B cell (primary cell): Measurements from ENCODE around the gene CUBN. TPM values are rescaled to one million over a fixed set of nuclear protein-coding genes. Genes with fewer than 3 reads are reported as not detected.

ENCODE experiments used
- ATAC-seq: fragments of 200-7000 bp; cut with Tn5 transposase; one replicate; pipeline ENCODE4 v1.10.0; 2021; ENCODE audit warnings: low read depth, mild to moderate bottlenecking, moderate number of reproducible peaks, moderate library complexity
- CTCF ChIA-PET: fragments of 350-600 bp; sonication (Branson Sonifier 250); formaldehyde crosslinking; loops from one replicate; lab custom pipeline; 2021; ENCODE audit warnings: antibody characterized with exemption, inconsistent platforms; lab: Charles Lee
- POLR2A ChIA-PET: fragments of 350-600 bp; sonication (Branson Sonifier 250); formaldehyde crosslinking; loops from one replicate; lab custom pipeline; 2021; ENCODE audit warnings: antibody characterized with exemption; lab: Charles Lee
- DNase-seq: peaks from one replicate; pipeline ENCODE4 v3.0.0; 2013
- H2AFZ ChIP-seq: 2 replicates; pipeline ENCODE4 v1.6.1; 2012; ENCODE audit warnings: mild to moderate bottlenecking, low read depth, low read length; ENCODE audit not compliant: insufficient read depth, poor library complexity, severe bottlenecking
- H3K27ac ChIP-seq, 2 donors: 1 replicate in 1 of 2; 2 replicates in 1 of 2; pipeline ENCODE4 v1.5.1; 2012 to 2013; ENCODE audit warnings: low read length in 2 of 2, mild to moderate bottlenecking in 2 of 2, moderate library complexity in 1 of 2
- H3K27me3 ChIP-seq, 4 experiments: fragments of 200-600 bp in 1 of 4; sonication (generic) in 1 of 4; replicated peaks in 1 of 4; 1 replicate in 2 of 4; 2 replicates in 2 of 4; pipeline versions ENCODE4 v1.6.1 to v1.7.0; 2013 to 2016; ENCODE audit warnings: low read length in 3 of 4, mild to moderate bottlenecking in 2 of 4, mixed read lengths in 1 of 4, moderate library complexity in 1 of 4; ENCODE audit not compliant: insufficient read depth in 4 of 4, control insufficient read depth in 3 of 4; ENCODE audit errors: control extremely low read depth in 1 of 4
- H3K36me3 ChIP-seq, 2 experiments: replicated peaks in 1 of 2; 1 replicate in 1 of 2; 2 replicates in 1 of 2; pipeline versions ENCODE4 v1.6.1 to v1.7.1; 2013; ENCODE audit warnings: low read length in 1 of 2; ENCODE audit not compliant: insufficient read depth in 2 of 2, control insufficient read depth in 1 of 2; ENCODE audit errors: control extremely low read depth in 1 of 2, extremely low read depth in 1 of 2
- H3K4me1 ChIP-seq, 2 donors: fragments of 200-600 bp in 1 of 2; sonication (generic) in 1 of 2; 1 replicate in 1 of 2; 2 replicates in 1 of 2; pipeline versions ENCODE4 v1.5.1 to v1.6.1; 2013 to 2017; ENCODE audit warnings: low read length in 2 of 2; ENCODE audit not compliant: control insufficient read depth in 2 of 2, insufficient read depth in 2 of 2
- H3K4me2 ChIP-seq: replicated peaks from 2 replicates; pipeline ENCODE3; 2012; ENCODE audit warnings: mild to moderate bottlenecking, low read depth, low read length; ENCODE audit not compliant: poor library complexity, severe bottlenecking
- H3K4me3 ChIP-seq, 5 experiments: fragments of 200-600 bp in 1 of 5; sonication (generic) in 1 of 5; 1 replicate in 3 of 5; 2 replicates in 2 of 5; pipeline versions ENCODE4 v1.5.1 to v1.7.0; 2011 to 2016; ENCODE audit warnings: low read length in 4 of 5, mild to moderate bottlenecking in 4 of 5, low read depth in 2 of 5, control low read depth in 1 of 5, moderate library complexity in 1 of 5; ENCODE audit not compliant: insufficient read depth in 1 of 5; ENCODE audit errors: control extremely low read depth in 1 of 5, extremely low read depth in 1 of 5
- H3K79me2 ChIP-seq: fragments of 200-600 bp; sonication (generic); one replicate; pipeline ENCODE4 v1.6.0; 2016; ENCODE audit warnings: low read length; ENCODE audit not compliant: control insufficient read depth, insufficient read depth
- H3K9ac ChIP-seq: fragments of 200-600 bp; sonication (generic); 2 replicates; pipeline ENCODE4 v1.6.1; 2017; ENCODE audit warnings: mild to moderate bottlenecking, low read length, moderate library complexity
- H3K9me3 ChIP-seq, 3 donors: one replicate each; pipeline versions ENCODE4 v1.6.1 to v1.7.1; 2013; ENCODE audit warnings: low read length in 2 of 3; ENCODE audit not compliant: control insufficient read depth in 2 of 3, insufficient read depth in 1 of 3; ENCODE audit errors: control extremely low read depth in 1 of 3
- H4K20me1 ChIP-seq: 2 replicates; pipeline ENCODE4 v1.6.0; 2012; ENCODE audit warnings: mild to moderate bottlenecking, low read length; ENCODE audit not compliant: insufficient read depth, control insufficient read depth, poor library complexity, severe bottlenecking
- H3K27ac Mint-ChIP-seq: one replicate; pipeline ENCODE4 v1.8.0; 2021; ENCODE audit warnings: mixed read lengths
- H3K27me3 Mint-ChIP-seq: one replicate; pipeline ENCODE4 v1.8.0; 2021; ENCODE audit warnings: mixed read lengths
- H3K4me1 Mint-ChIP-seq: one replicate; pipeline ENCODE4 v1.8.0; 2021; ENCODE audit warnings: mixed read lengths
- H3K4me3 Mint-ChIP-seq: one replicate; pipeline ENCODE4 v1.8.0; 2021; ENCODE audit warnings: mixed read lengths
- H3K9me3 Mint-ChIP-seq: one replicate; pipeline ENCODE4 v1.8.0; 2022; ENCODE audit warnings: mixed read lengths; ENCODE audit not compliant: insufficient read depth
- CTCF ChIP-seq: fragments of 200-600 bp; IDR thresholded peaks from one replicate; pipeline ENCODE4 v1.8.0; 2022; ENCODE audit warnings: antibody characterized with exemption, mild to moderate bottlenecking
- EZH2 ChIP-seq: IDR thresholded peaks from 2 replicates; pipeline ENCODE4 v1.6.1; 2012; ENCODE audit warnings: borderline replicate concordance, low read depth, mild to moderate bottlenecking, moderate library complexity, low read length; ENCODE audit not compliant: insufficient read depth, poor library complexity, severe bottlenecking
- WGBS: methylation state at CpG from one replicate; pipeline ENCODE4 v1.1.5; 2013; ENCODE audit warnings: missing lambda C conversion rate; ENCODE audit not compliant: insufficient coverage; 5-methylcytosine and 5-hydroxymethylcytosine counted together
- intact Hi-C: fragments of 100-400 bp; cut with micrococcal nuclease; formaldehyde crosslinking; loops from one replicate; pipeline ENCODE4 v1.10.0; 2022
- polyA plus RNA-seq: library from polyadenylated mRNA; depleted of rRNA; stranded (reverse); fragments of >200 nt; gene quantifications from 2 replicates; pipeline ENCODE4 v1.2.3, GENCODE V29; 2012
- total RNA-seq, 2 donors: library from RNA; stranded (reverse); fragments of 120-200 nt in 1 of 2; gene quantifications; 1 replicate in 1 of 2; 2 replicates in 1 of 2; pipeline versions ENCODE4 v1.2.3 to v1.2.4, GENCODE V29; 2013 to 2022

Gene CUBN
- total and polyA plus RNA-seq, 2 donors (not counting 1 experiment from before 2014, with no cell fraction given) = 4.2 to 5.7 TPM

GRCh38 chr10:17066807-17067206 lies 62.8 kb downstream of the CUBN start:
- H3K27ac Mint-ChIP-seq = no peak overlapping the region
- CTCF ChIA-PET = no interaction called here

GRCh38 chr10:17066000-17066399 lies 63.6 kb downstream of the CUBN start:
- Histone ChIP-seq H3K36me3 (no peaks in the 10 kb centered on the region), H3K4me2 (no peak overlapping the region), H3K9me3 (no peaks in the 10 kb centered on the region), H4K20me1 (no peaks in the 10 kb centered on the region), H3K27me3 (no peaks in the 10 kb centered on the region), H3K4me1 (no peaks in the 10 kb centered on the region), H3K79me2 (no peaks in the 10 kb centered on the region), H3K9ac (no peak overlapping the region), H3K4me3 (no peak overlapping the region), H3K27ac (no peak overlapping the region), H2AFZ (no peak overlapping the region)
- no peak for TF ChIP-seq EZH2
- no peak for TF ChIP-seq CTCF
- no peak overlapping the region for H3K4me3 Mint-ChIP-seq
- peaks cover 4% of the 10 kb centered on the region for H3K4me1 Mint-ChIP-seq
- DNase-seq (no peak), ATAC-seq (no peak)
- intact Hi-C loops = no loop called here
- no peaks in the 10 kb centered on the region for H3K27me3 Mint-ChIP-seq
- POLR2A ChIA-PET = no interaction called here
- H3K9me3 Mint-ChIP-seq = no peaks in the 10 kb centered on the region
- CTCF ChIA-PET = no interaction called here
- no peak overlapping the region for H3K27ac Mint-ChIP-seq
- no CpG with 5 or more reads among the region's 1 CpG for WGBS

More at GRCh38 chr10:17066807-17067206, 62.8 kb downstream of the CUBN start:
- Histone ChIP-seq H3K79me2 (no peaks in the 10 kb centered on the region), H4K20me1 (no peaks in the 10 kb centered on the region), H3K36me3 (no peaks in the 10 kb centered on the region), H3K27ac (no peak overlapping the region), H3K4me3 (no peak overlapping the region), H3K4me1 (no peaks in the 10 kb centered on the region), H3K27me3 (no peaks in the 10 kb centered on the region), H3K4me2 (no peak overlapping the region), H3K9me3 (no peaks in the 10 kb centered on the region), H2AFZ (no peak overlapping the region), H3K9ac (no peak overlapping the region)
- intact Hi-C loops = no loop called here
- ATAC-seq (no peak), DNase-seq (no peak)
- TF ChIP-seq CTCF (no peak), EZH2 (no peak)
- POLR2A ChIA-PET = no interaction called here
- H3K4me1 Mint-ChIP-seq = peaks cover 4% of the 10 kb centered on the region
- H3K4me3 Mint-ChIP-seq = no peak overlapping the region
- WGBS = 100% methylated on average over 1 of the region's 3 CpGs
- no peaks in the 10 kb centered on the region for H3K27me3 Mint-ChIP-seq
- no peaks in the 10 kb centered on the region for H3K9me3 Mint-ChIP-seq
